ENCODE measurements around the gene MAN1C1. TPM values are rescaled to one million over a fixed set of nuclear protein-coding genes. Genes with fewer than 3 reads are reported as not detected.
"Not testable (repeated sequence)": the region's sequence is repeated elsewhere in the genome, so short reads cannot be mapped to it uniquely, and the experiment has no call there.

MAN1C1 gene
- total RNA-seq, 2 donors from 2014 or later: 22.8 to 34.4 TPM

- H3K4me3 ChIP-seq: no peak overlapping the region
- H3K9me3 ChIP-seq: no peaks in the 10 kb centered on the region
- TF ChIP-seq POLR2AphosphoS5 (IDR thresholded peaks at IDR 0.05) (no peak), CTCF (IDR thresholded peaks at IDR 0.05) (no peak)
- H3K27me3 ChIP-seq (replicated peaks; ENCODE audit: insufficient read depth): no peaks in the 10 kb centered on the region
- no peak for DNase-seq (ENCODE audit: low spot score)
- H3K4me1 ChIP-seq (replicated peaks): peaks cover 5% of the 10 kb centered on the region
- intact Hi-C loops (cut with DNase I): no loop called here
- WGBS: 43% methylated on average over 2 of the region's 2 CpGs
- no peaks in the 10 kb centered on the region for H3K36me3 ChIP-seq
- H3K27ac ChIP-seq: no peak overlapping the region
These were observed 22.7 kb upstream of the MAN1C1 start for GRCh38 chr1:25593861-25594260.

DNA sequence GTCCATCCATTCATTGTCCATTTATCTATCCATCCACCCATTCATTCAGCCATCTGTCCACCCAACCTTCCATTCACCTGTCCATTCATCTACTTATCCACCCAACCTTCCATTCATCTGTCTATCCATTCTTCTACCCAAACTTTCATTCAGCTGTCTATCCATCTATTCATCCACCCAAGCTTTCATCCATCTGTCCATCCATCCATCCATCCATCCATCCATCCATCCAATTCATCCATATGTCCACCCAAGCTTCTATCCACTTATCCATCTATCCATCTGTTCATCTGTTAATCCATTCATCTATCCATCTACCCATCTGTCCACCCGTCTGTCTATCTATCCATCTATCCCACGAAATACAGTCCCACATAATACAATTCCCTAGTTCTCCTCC, 21.6 kb upstream of the MAN1C1 start:
- TF ChIP-seq CTCF (IDR thresholded peaks at IDR 0.05): no peak
- TF ChIP-seq POLR2A (IDR thresholded peaks at IDR 0.05): no peak
- TF ChIP-seq POLR2AphosphoS5 (IDR thresholded peaks at IDR 0.05): no peak
- no peak for DNase-seq (ENCODE audit: low spot score)
- H3K9me3 ChIP-seq: no peaks in the 10 kb centered on the region
- H3K4me1 ChIP-seq (replicated peaks): peaks cover 5% of the 10 kb centered on the region
- no peak overlapping the region for H3K27ac ChIP-seq
- intact Hi-C loops (cut with DNase I): no loop called here
- no peaks in the 10 kb centered on the region for H3K36me3 ChIP-seq
- 65% methylated on average over 2 of the region's 2 CpGs for WGBS
- H3K27me3 ChIP-seq (replicated peaks; ENCODE audit: insufficient read depth): no peaks in the 10 kb centered on the region
- H3K4me3 ChIP-seq: no peak overlapping the region

DNA sequence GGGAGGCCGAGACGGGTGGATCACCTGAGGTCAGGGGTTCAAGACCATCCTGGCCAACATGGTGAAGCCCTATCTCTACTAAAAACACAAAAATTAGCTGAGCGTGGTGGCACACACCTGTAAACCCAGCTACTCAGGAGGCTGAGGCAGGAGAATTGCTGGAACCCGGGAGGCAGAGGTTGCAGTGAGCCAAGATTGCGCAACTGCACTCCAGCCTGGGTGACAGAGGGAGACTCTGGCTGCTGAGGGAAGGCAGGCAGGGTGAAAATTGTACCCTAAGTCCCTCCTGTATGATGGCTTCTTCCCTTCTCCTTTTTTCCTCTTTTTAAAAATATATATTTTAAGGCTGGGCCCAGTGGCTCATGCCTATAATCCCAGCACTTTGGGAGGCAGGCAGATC, 19.9 kb upstream of the MAN1C1 start:
- intact Hi-C loops (cut with DNase I); H3K27ac ChIP-seq; H3K4me1 ChIP-seq (replicated peaks); DNase-seq (ENCODE audit: low spot score); H3K27me3 ChIP-seq (replicated peaks; ENCODE audit: insufficient read depth); H3K36me3 ChIP-seq; H3K9me3 ChIP-seq; H3K4me3 ChIP-seq: not testable (repeated sequence)
- WGBS: 93% methylated on average over 5 of the region's 5 CpGs

GRCh38 chr1:25598879-25599278, 17.7 kb upstream of the MAN1C1 start:
- H3K36me3 ChIP-seq: no peaks in the 10 kb centered on the region
- 93% methylated on average over 1 of the region's 1 CpG for WGBS
- H3K9me3 ChIP-seq: no peaks in the 10 kb centered on the region
- no peaks in the 10 kb centered on the region for H3K4me1 ChIP-seq (replicated peaks)
- H3K4me3 ChIP-seq: no peak overlapping the region
- TF ChIP-seq CTCF (IDR thresholded peaks at IDR 0.05): no peak
- TF ChIP-seq POLR2A (IDR thresholded peaks at IDR 0.05): no peak
- TF ChIP-seq POLR2AphosphoS5 (IDR thresholded peaks at IDR 0.05): no peak
- no peak overlapping the region for H3K27ac ChIP-seq
- no peak for DNase-seq (ENCODE audit: low spot score)
- intact Hi-C loops (cut with DNase I): no loop called here
- H3K27me3 ChIP-seq (replicated peaks; ENCODE audit: insufficient read depth): no peaks in the 10 kb centered on the region

GRCh38 chr1:25599969-25600610, 16.5 kb upstream of the MAN1C1 start:
- H3K4me3 ChIP-seq: no peak overlapping the region
- DNase-seq (ENCODE audit: low spot score): no peak
- no peaks in the 10 kb centered on the region for H3K27me3 ChIP-seq (replicated peaks; ENCODE audit: insufficient read depth)
- no peaks in the 10 kb centered on the region for H3K36me3 ChIP-seq
- WGBS: 80% methylated on average over 7 of the region's 7 CpGs
- no peak overlapping the region for H3K27ac ChIP-seq
- no peaks in the 10 kb centered on the region for H3K4me1 ChIP-seq (replicated peaks)
- H3K9me3 ChIP-seq: no peaks in the 10 kb centered on the region
- intact Hi-C loops (cut with DNase I): no loop called here
- TF ChIP-seq CTCF (IDR thresholded peaks at IDR 0.05): no peak
- no peak for TF ChIP-seq POLR2AphosphoS5 (IDR thresholded peaks at IDR 0.05)
- no peak for TF ChIP-seq POLR2A (IDR thresholded peaks at IDR 0.05)

GRCh38 chr1:25600971-25601699, 15.5 kb upstream of the MAN1C1 start:
- H3K27me3 ChIP-seq (replicated peaks; ENCODE audit: insufficient read depth); H3K4me1 ChIP-seq (replicated peaks); DNase-seq (ENCODE audit: low spot score); H3K9me3 ChIP-seq; intact Hi-C loops (cut with DNase I); H3K36me3 ChIP-seq; H3K4me3 ChIP-seq; H3K27ac ChIP-seq: not testable (repeated sequence)
- WGBS: 93% methylated on average over 5 of the region's 5 CpGs

DNA sequence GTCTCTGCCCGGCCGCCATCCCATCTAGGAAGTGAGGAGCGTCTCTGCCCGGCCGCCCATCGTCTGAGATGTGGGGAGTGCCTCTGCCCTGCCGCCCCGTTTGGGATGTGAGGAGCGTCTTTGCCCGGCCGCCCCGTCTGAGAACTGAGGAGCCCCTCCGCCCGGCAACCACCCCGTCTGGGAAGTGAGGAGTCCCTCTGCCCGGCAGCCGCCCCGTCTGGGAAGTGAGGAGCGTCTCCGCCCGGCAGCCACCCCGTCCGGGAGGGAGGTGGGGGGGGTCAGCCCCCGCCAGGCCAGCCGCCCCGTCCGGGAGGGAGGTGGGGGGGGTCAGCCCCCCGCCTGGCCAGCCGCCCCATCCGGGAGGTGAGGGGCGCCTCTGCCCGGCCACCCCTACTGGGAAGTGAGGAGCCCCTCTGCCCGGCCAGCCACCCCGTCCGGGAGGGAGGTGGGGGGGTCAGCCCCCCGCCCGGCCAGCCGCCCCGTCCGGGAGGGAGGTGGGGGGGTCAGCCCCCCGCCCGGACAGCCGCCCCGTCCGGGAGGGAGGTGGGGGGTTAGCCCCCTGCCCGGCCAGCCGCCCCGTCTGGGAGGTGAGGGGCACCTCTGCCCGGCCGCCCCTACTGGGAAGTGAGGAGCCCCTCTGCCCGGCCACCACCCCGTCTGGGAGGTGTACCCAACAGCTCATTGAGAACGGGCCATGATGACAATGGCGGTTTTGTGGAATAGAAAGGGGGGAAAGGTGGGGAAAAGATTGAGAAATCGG, 12.6 kb upstream of the MAN1C1 start:
- H3K9me3 ChIP-seq; H3K27me3 ChIP-seq (replicated peaks; ENCODE audit: insufficient read depth); H3K4me1 ChIP-seq (replicated peaks); intact Hi-C loops (cut with DNase I); H3K4me3 ChIP-seq; DNase-seq (ENCODE audit: low spot score); H3K36me3 ChIP-seq; H3K27ac ChIP-seq: not testable (repeated sequence)
- WGBS: no CpG with 5 or more reads among the region's 55 CpGs
